AG04449 (cell line): ENCODE data around the gene CHD1.

ENCODE experiments used
- CTCF ChIA-PET: fragments of 350-600 bp; formaldehyde crosslinking; extraction: SDS; loops from one replicate; lab custom pipeline; 2021; ENCODE audit warnings: antibody characterized with exemption; lab: Yijun Ruan, JAX
- POLR2A ChIA-PET: fragments of 400-600, 350-600 bp; formaldehyde crosslinking; extraction: SDS; loops from one replicate; lab custom pipeline; 2020; ENCODE audit warnings: antibody characterized with exemption, inconsistent platforms; lab: Yijun Ruan, JAX
- DNase-seq: peaks from one replicate; pipeline ENCODE4 v3.0.0-alpha.2; 2010; ENCODE audit warnings: low read depth, low spot score
- H3K4me3 ChIP-seq: 2 replicates; pipeline ENCODE4 v1.5.1; 2011; ENCODE audit warnings: low read depth, mild to moderate bottlenecking, control low read depth, low read length
- CTCF ChIP-seq: IDR thresholded peaks from one replicate; pipeline ENCODE4 v1.5.1; 2011; ENCODE audit warnings: mild to moderate bottlenecking, moderate library complexity, low read length, control low read depth, inconsistent platforms; ENCODE audit not compliant: insufficient read depth; ENCODE audit errors: missing control alignments

CHD1 gene

GRCh38 chr5:98840946-98841345 lies 87.9 kb downstream of the CHD1 start:
- ChIA-PET CTCF (interaction anchor here (1.1 to 1.8 kb wide), 6 partner anchors 9 to 220 kb away, joined by 3 to 9 read pairs (median 4); no protein-coding TSS in a partner anchor), POLR2A (interaction anchor here (0.6 kb wide), 1 partner anchor 11 kb away, joined by 3 read pairs; no protein-coding TSS in a partner anchor)
- no peak for TF ChIP-seq CTCF
- H3K4me3 ChIP-seq: no peak overlapping the region
- no peak for DNase-seq

- CTCF ChIA-PET: interaction anchor here (0.7 to 1.8 kb wide), 7 partner anchors 8 to 222 kb away, joined by 3 to 9 read pairs (median 4); no protein-coding TSS in a partner anchor
- POLR2A ChIA-PET: no interaction called here
- DNase-seq: no peak
- H3K4me3 ChIP-seq: no peak overlapping the region
- no peak for TF ChIP-seq CTCF
Measured at GRCh38 chr5:98839469-98840383, 89.1 kb downstream of the CHD1 start.

- H3K4me3 ChIP-seq: no peak overlapping the region
- DNase-seq: no peak
- ChIA-PET CTCF (no interaction called here), POLR2A (no interaction called here)
- TF ChIP-seq CTCF: no peak
Measured at GRCh38 chr5:98836175-98836574, 92.6 kb downstream of the CHD1 start.

- ChIA-PET CTCF (interaction anchor here (0.8 to 2.8 kb wide), 8 partner anchors 12 to 1830 kb away, joined by 3 to 9 read pairs (median 4); no protein-coding TSS in a partner anchor), POLR2A (no interaction called here)
- no peak for DNase-seq
- TF ChIP-seq CTCF: no peak
- no peak overlapping the region for H3K4me3 ChIP-seq
Measured at GRCh38 chr5:98827588-98828284, 101.1 kb downstream of the CHD1 start.

- CTCF ChIA-PET: interaction anchor here (1.0 to 1.9 kb wide), 5 partner anchors 27 to 1661 kb away, joined by 3 to 8 read pairs (median 5); no protein-coding TSS in a partner anchor
- DNase-seq: no peak
- no peak overlapping the region for H3K4me3 ChIP-seq
- POLR2A ChIA-PET: no interaction called here
- peak; percentile 31 for TF ChIP-seq CTCF
Measured at GRCh38 chr5:98827161-98827560, 101.6 kb downstream of the CHD1 start.
